ENCODE data around the gene MBD5. TPM values are rescaled to one million over a fixed set of nuclear protein-coding genes. Genes with fewer than 3 reads are reported as not detected.
"Not testable (repeated sequence)": the region's sequence is repeated elsewhere in the genome, so short reads cannot be mapped to it uniquely, and the experiment has no call there.

The MBD5 gene
- total and polyA plus RNA-seq, 11 donors = 6.8 to 44.4 (median 24.9) TPM

DNA sequence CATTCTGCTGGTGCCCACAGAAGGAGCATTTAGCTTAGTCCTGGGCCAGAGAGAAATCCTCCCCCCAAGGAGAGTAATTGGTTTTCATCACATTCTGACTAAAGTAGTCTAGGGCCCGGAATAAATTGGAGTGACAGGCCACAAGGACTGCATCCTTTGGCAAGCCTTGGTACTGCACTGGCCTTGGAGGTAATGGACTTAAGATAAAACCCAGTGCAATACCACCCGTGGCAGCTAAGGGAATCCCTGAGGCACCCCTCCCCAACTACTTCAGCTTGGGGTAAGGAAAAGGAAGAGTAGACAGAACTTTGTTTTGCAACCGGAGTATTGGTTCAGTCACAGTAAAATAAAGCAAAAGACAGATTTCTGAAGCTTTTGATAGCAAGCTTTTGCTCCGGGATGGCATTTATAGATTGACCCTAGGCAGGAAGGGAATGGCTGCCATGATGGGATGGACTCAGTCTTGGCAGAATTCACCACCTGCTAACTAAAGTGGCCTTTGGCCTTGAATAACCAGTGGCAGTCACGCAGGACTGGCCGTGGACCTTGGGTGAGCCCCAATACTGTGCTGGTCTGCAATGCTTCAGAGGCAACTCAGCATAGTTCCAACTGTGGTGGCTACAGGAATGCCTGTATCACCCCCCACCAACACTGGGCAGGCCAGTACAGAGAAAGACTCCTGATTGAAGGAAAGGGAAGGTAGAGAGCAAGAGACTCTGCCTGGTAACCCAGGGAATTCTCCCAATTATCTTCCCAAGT lies 14.5 kb upstream of the MBD5 start:
- H3K36me3 ChIP-seq = no peaks in the 10 kb centered on the region
- H3K27ac ChIP-seq = no peak overlapping the region
- no peak for TF ChIP-seq POLR2A (IDR thresholded peaks at IDR 0.05)
- TF ChIP-seq, protein P1, sequence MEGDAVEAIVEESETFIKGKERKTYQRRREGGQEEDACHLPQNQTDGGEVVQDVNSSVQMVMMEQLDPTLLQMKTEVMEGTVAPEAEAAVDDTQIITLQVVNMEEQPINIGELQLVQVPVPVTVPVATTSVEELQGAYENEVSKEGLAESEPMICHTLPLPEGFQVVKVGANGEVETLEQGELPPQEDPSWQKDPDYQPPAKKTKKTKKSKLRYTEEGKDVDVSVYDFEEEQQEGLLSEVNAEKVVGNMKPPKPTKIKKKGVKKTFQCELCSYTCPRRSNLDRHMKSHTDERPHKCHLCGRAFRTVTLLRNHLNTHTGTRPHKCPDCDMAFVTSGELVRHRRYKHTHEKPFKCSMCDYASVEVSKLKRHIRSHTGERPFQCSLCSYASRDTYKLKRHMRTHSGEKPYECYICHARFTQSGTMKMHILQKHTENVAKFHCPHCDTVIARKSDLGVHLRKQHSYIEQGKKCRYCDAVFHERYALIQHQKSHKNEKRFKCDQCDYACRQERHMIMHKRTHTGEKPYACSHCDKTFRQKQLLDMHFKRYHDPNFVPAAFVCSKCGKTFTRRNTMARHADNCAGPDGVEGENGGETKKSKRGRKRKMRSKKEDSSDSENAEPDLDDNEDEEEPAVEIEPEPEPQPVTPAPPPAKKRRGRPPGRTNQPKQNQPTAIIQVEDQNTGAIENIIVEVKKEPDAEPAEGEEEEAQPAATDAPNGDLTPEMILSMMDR (IDR thresholded peaks at IDR 0.05) = no peak
- no peaks in the 10 kb centered on the region for H3K27me3 ChIP-seq
- intact Hi-C loops (cut with DNase I) = loop anchor here in 1 of 10 donors (10.0 kb wide), 1 partner anchor 638 kb away; the partner anchor contains the start of gene EPC2
- ATAC-seq = no peak
- no peaks in the 10 kb centered on the region for H3K4me1 ChIP-seq
- H3K4me3 ChIP-seq = no peak overlapping the region
- WGBS, 4 donors = 82 to 91% (median 86%) methylated on average over 6 of the region's 6 CpGs
- no peak for DNase-seq
- peaks cover 0 to 48% (median 4%) of the 10 kb centered on the region in 12 donors for H3K9me3 ChIP-seq

- Histone ChIP-seq H3K4me3 (no peak overlapping the region), H3K4me1 (no peaks in the 10 kb centered on the region), H3K36me3 (no peaks in the 10 kb centered on the region), H3K9me3 (peaks cover 0 to 41% (median 3%) of the 10 kb centered on the region in 12 donors), H3K27me3 (no peaks in the 10 kb centered on the region), H3K27ac (no peak overlapping the region)
- intact Hi-C loops (cut with DNase I) = loop anchor here in 1 of 10 donors (10.0 kb wide), 1 partner anchor 637 kb away; the partner anchor contains the start of gene EPC2
- ATAC-seq (no peak), DNase-seq (no peak)
- 79 to 97% (median 82%) methylated on average over 5 of the region's 5 CpGs for WGBS, 4 donors
- TF ChIP-seq, protein P1 (IDR thresholded peaks at IDR 0.05) = no peak
- TF ChIP-seq POLR2A (IDR thresholded peaks at IDR 0.05) = no peak
Observed at GRCh38 chr2:148007219-148007900, 13.5 kb upstream of the MBD5 start.

GRCh38 chr2:148008411-148008810 lies 12.5 kb upstream of the MBD5 start:
- H3K36me3 ChIP-seq, ATAC-seq, DNase-seq, H3K27me3 ChIP-seq, H3K27ac ChIP-seq, H3K4me3 ChIP-seq, H3K4me1 ChIP-seq: not testable (repeated sequence)
- H3K9me3 ChIP-seq = peaks cover 0 to 31% (median 0%) of the 10 kb centered on the region in 12 donors
- 96 to 99% (median 98%) methylated on average over 7 of the region's 7 CpGs for WGBS, 4 donors
- intact Hi-C loops (cut with DNase I) = loop anchor here in 1 of 10 donors (10.0 kb wide), 1 partner anchor 636 kb away; the partner anchor contains the start of gene EPC2

DNA sequence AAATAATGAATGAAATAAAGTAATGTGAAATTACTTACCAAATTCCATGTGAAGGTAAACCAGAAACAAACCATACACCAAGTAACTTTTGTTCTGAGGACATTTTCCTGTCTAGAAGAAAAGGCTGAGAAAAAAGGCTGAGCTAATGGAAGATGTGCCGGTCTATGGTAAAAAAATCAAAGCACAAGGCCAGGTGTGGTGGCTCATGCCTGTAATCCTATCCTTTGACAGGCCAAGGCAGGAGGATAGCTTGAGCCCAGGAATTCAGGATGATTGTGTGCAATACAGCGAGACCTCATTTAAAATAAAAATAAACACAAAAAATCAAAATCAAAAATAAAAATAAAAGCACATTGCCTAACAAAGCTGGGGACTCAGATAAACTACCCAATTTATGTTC lies 7.0 kb upstream of the MBD5 start:
- Histone ChIP-seq H3K4me1 (peaks cover 0 to 8% (median 3%) of the 10 kb centered on the region in 12 donors), H3K27ac (no peak overlapping the region), H3K4me3 (no peak overlapping the region), H3K9me3 (peaks cover 0 to 15% (median 0%) of the 10 kb centered on the region in 12 donors), H3K36me3 (no peaks in the 10 kb centered on the region), H3K27me3 (no peaks in the 10 kb centered on the region)
- ATAC-seq = no peak
- no peak for DNase-seq
- TF ChIP-seq, protein P1 (IDR thresholded peaks at IDR 0.05) = no peak
- no peak for TF ChIP-seq POLR2A (IDR thresholded peaks at IDR 0.05)
- 87 to 93% (median 90%) methylated on average over 2 of the region's 2 CpGs for WGBS, 4 donors
- intact Hi-C loops (cut with DNase I) = no loop called here
